Measurements from ENCODE around the gene WDR45B. TPM values are rescaled to one million over a fixed set of nuclear protein-coding genes. Genes with fewer than 3 reads are reported as not detected.
A peak's percentile ranks its signal among the peaks of the same experiment; 100 is the strongest.

The WDR45B gene
- total RNA-seq, 2 donors from 2014 or later = 50.0 to 55.7 TPM

- Histone ChIP-seq H3K4me3 (no peak overlapping the region), H3K36me3 (no peaks in the 10 kb centered on the region), H3K27me3 (replicated peaks; ENCODE audit: insufficient read depth) (no peaks in the 10 kb centered on the region), H3K9me3 (no peaks in the 10 kb centered on the region), H3K4me1 (ENCODE audit: control insufficient read depth in 1 of 2, low read depth in 2 of 2) (peaks cover 12 to 24% of the 10 kb centered on the region in 2 donors), H3K27ac (no peak overlapping the region)
- DNase-seq (ENCODE audit: low spot score) (no peak), ATAC-seq (ENCODE audit: insufficient number of reproducible peaks, low FRiP score, low read depth) (no peak)
- TF ChIP-seq, protein P1, sequence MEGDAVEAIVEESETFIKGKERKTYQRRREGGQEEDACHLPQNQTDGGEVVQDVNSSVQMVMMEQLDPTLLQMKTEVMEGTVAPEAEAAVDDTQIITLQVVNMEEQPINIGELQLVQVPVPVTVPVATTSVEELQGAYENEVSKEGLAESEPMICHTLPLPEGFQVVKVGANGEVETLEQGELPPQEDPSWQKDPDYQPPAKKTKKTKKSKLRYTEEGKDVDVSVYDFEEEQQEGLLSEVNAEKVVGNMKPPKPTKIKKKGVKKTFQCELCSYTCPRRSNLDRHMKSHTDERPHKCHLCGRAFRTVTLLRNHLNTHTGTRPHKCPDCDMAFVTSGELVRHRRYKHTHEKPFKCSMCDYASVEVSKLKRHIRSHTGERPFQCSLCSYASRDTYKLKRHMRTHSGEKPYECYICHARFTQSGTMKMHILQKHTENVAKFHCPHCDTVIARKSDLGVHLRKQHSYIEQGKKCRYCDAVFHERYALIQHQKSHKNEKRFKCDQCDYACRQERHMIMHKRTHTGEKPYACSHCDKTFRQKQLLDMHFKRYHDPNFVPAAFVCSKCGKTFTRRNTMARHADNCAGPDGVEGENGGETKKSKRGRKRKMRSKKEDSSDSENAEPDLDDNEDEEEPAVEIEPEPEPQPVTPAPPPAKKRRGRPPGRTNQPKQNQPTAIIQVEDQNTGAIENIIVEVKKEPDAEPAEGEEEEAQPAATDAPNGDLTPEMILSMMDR (IDR thresholded peaks at IDR 0.05) = no peak
Measured at GRCh38 chr17:82650723-82651122, 2.5 kb upstream of the WDR45B start.

DNA sequence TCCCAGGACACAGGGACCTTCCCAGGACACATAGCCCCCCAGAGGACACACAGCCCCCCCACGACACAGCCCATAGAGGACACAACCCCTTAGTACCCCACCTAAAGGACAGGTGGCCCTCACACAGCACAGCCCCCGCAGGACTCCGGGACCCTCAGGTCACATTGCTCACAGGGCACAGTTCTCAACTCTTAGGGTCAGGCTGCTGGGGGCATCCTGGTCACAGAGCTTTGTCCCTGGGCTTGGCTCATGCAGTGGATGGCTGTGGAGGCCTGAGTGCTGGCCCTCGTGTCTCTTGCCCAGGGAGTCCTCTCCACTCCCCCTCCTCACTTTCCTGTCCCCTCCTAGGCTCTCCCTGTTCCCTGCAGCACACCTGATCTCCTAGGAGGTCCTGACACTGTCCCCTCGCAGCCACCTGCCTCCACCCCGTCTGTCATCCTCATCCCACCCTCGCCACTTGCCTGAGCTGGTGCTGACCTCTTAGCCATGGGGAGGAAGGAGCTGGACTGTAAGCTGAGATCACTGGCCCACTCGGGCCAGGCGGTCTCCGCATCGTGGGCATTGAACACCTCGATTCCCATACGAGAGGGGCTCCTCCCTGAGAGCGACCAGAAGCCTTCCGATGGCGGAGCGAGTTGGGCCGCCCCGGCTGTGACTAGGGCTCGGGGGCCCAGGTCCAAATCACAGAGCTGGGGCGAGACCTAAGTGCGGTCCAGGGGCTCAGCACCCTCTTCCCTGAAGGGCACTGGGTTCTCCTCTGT is 1.4 kb upstream of the WDR45B start:
- Histone ChIP-seq H3K9me3 (no peaks in the 10 kb centered on the region), H3K4me1 (ENCODE audit: control insufficient read depth in 1 of 2, low read depth in 2 of 2) (peaks cover 12 to 26% of the 10 kb centered on the region in 2 donors), H3K4me3 (no peak overlapping the region), H3K27ac (no peak overlapping the region), H3K27me3 (replicated peaks; ENCODE audit: insufficient read depth) (no peaks in the 10 kb centered on the region), H3K36me3 (no peaks in the 10 kb centered on the region)
- ATAC-seq (ENCODE audit: insufficient number of reproducible peaks, low FRiP score, low read depth) (no peak), DNase-seq (ENCODE audit: low spot score) (no peak)
- TF ChIP-seq, protein P1 (IDR thresholded peaks at IDR 0.05) = no peak

GRCh38 chr17:82648742-82649331 is 593 bp upstream of the WDR45B start:
- no peak for ATAC-seq (ENCODE audit: insufficient number of reproducible peaks, low FRiP score, low read depth)
- no peaks in the 10 kb centered on the region for H3K27me3 ChIP-seq (replicated peaks; ENCODE audit: insufficient read depth)
- H3K4me1 ChIP-seq (ENCODE audit: control insufficient read depth in 1 of 2, low read depth in 2 of 2) = peaks cover 12 to 26% of the 10 kb centered on the region in 2 donors
- TF ChIP-seq, protein P1 (IDR thresholded peaks at IDR 0.05) = no peak
- H3K4me3 ChIP-seq = peak overlapping the region; percentile 68
- peak overlapping the region; percentile 38 to 61 for H3K27ac ChIP-seq
- DNase-seq (ENCODE audit: low spot score) = no peak
- peaks cover 3% of the 10 kb centered on the region for H3K36me3 ChIP-seq
- no peaks in the 10 kb centered on the region for H3K9me3 ChIP-seq

- H3K4me1 ChIP-seq (ENCODE audit: control insufficient read depth in 1 of 2, low read depth in 2 of 2) = peaks cover 12 to 26% of the 10 kb centered on the region in 2 donors
- TF ChIP-seq, protein P1 (IDR thresholded peaks at IDR 0.05) = no peak
- H3K27me3 ChIP-seq (replicated peaks; ENCODE audit: insufficient read depth) = no peaks in the 10 kb centered on the region
- DNase-seq (ENCODE audit: low spot score) (no peak), ATAC-seq (ENCODE audit: insufficient number of reproducible peaks, low FRiP score, low read depth) (peak; percentile 5)
- no peaks in the 10 kb centered on the region for H3K9me3 ChIP-seq
- peak overlapping the region; percentile 96 for H3K4me3 ChIP-seq
- H3K27ac ChIP-seq = peak overlapping the region; percentile 89 to 90
- H3K36me3 ChIP-seq = peaks cover 14% of the 10 kb centered on the region
Measured at GRCh38 chr17:82647593-82648164, 565 bp downstream of the WDR45B start.

- TF ChIP-seq, protein P1 (IDR thresholded peaks at IDR 0.05) = no peak
- no peaks in the 10 kb centered on the region for H3K9me3 ChIP-seq
- peaks cover 12 to 26% of the 10 kb centered on the region in 2 donors for H3K4me1 ChIP-seq (ENCODE audit: control insufficient read depth in 1 of 2, low read depth in 2 of 2)
- no peak overlapping the region for H3K4me3 ChIP-seq
- DNase-seq (ENCODE audit: low spot score) (no peak), ATAC-seq (ENCODE audit: insufficient number of reproducible peaks, low FRiP score, low read depth) (no peak)
- no peak overlapping the region for H3K27ac ChIP-seq
- peaks cover 29% of the 10 kb centered on the region for H3K36me3 ChIP-seq
- H3K27me3 ChIP-seq (replicated peaks; ENCODE audit: insufficient read depth) = no peaks in the 10 kb centered on the region
Measured at GRCh38 chr17:82645516-82645915, 2.7 kb downstream of the WDR45B start.
